Activated T-cell treated with anti-CD3 and anti-CD28 coated beads for 4 hours (primary cell): Measurements from ENCODE around the gene LRFN4.

Experiments used
- DNase-seq: peaks from one replicate; pipeline ENCODE4 v3.0.0-alpha.2; 2020

The LRFN4 gene

GRCh38 chr11:66874232-66874631, 17.4 kb downstream of the LRFN4 start:
- no peak for DNase-seq

- DNase-seq = no peak
These were observed 18.5 kb downstream of the LRFN4 start for GRCh38 chr11:66875378-66875777.

- no peak for DNase-seq
These were observed 20.9 kb downstream of the LRFN4 start for GRCh38 chr11:66877588-66878385.

GRCh38 chr11:66878474-66878873, 21.6 kb downstream of the LRFN4 start:
- DNase-seq = no peak

GRCh38 chr11:66879000-66879399, 22.1 kb downstream of the LRFN4 start:
- no peak for DNase-seq

GRCh38 chr11:66879583-66879982, 22.7 kb downstream of the LRFN4 start:
- DNase-seq = no peak

- no peak for DNase-seq
These were observed 23.1 kb downstream of the LRFN4 start for GRCh38 chr11:66879999-66880398.

GRCh38 chr11:66880496-66881450, 23.9 kb downstream of the LRFN4 start:
- DNase-seq = no peak

- DNase-seq = no peak
These were observed 24.6 kb downstream of the LRFN4 start for GRCh38 chr11:66881451-66881835.

- DNase-seq = no peak
These were observed 25.1 kb downstream of the LRFN4 start for GRCh38 chr11:66881927-66882452.

- no peak for DNase-seq
These were observed 25.7 kb downstream of the LRFN4 start for GRCh38 chr11:66882561-66883015.

- DNase-seq = peak; percentile 50
These were observed 26.4 kb downstream of the LRFN4 start for GRCh38 chr11:66883016-66883965.

- DNase-seq = no peak
These were observed 27.6 kb downstream of the LRFN4 start for GRCh38 chr11:66884443-66884842.

GRCh38 chr11:66885469-66885868, 28.6 kb downstream of the LRFN4 start:
- DNase-seq = no peak

- DNase-seq = no peak
These were observed 29.1 kb downstream of the LRFN4 start for GRCh38 chr11:66885950-66886440.

GRCh38 chr11:66886671-66887221, 29.9 kb downstream of the LRFN4 start:
- no peak for DNase-seq

GRCh38 chr11:66887526-66887925, 30.7 kb downstream of the LRFN4 start:
- no peak for DNase-seq

GRCh38 chr11:66888282-66888681, 31.4 kb downstream of the LRFN4 start:
- no peak for DNase-seq

GRCh38 chr11:66889960-66890359, 33.1 kb downstream of the LRFN4 start:
- no peak for DNase-seq

GRCh38 chr11:66891851-66892660, 35.2 kb downstream of the LRFN4 start:
- DNase-seq = peak; percentile 9

GRCh38 chr11:66892911-66893310, 36.0 kb downstream of the LRFN4 start:
- DNase-seq = no peak
